ENCODE results near the gene SH3BGR. TPM values are rescaled to one million over a fixed set of nuclear protein-coding genes. Genes with fewer than 3 reads are reported as not detected.
"Not testable (repeated sequence)": the region's sequence is repeated elsewhere in the genome, so short reads cannot be mapped to it uniquely, and the experiment has no call there.

Gene SH3BGR
- polyA plus RNA-seq, 4 donors = 2.6 to 8.7 (median 4.3) TPM

DNA sequence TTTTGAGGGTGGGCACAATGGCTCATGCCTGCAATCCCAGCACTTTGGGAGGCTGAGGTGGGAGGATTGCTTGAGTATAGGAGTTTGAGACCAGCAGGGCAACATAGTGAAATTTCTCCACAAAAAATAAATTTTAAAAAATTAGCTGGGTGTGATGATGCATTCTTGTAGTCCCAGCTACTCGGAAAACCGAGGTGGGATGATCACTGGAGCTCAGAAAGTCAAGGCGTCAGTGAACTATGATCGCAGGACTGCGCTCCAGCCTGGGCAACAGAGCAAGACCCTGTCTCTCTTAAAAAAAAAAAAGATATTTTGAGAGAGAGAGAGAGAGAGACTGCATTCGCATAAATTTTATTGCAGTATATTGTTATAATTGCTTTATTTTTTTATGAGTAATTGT lies 85.1 kb downstream of the SH3BGR start:
- DNase-seq = no peak
- Histone ChIP-seq H3K27me3 (ENCODE audit: control insufficient read depth in 3 of 3, insufficient read depth in 3 of 3, low read length in 3 of 3) (no peaks in the 10 kb centered on the region), H3K36me3 (ENCODE audit: control insufficient read depth in 3 of 3, insufficient read depth in 2 of 3, low read depth in 1 of 3, low read length in 3 of 3) (no peaks in the 10 kb centered on the region), H3K4me1 (ENCODE audit: control insufficient read depth in 3 of 3, insufficient read depth in 2 of 3, low read depth in 1 of 3, low read length in 2 of 3) (peaks cover 0 to 3% (median 0%) of the 10 kb centered on the region in 3 donors), H3K4me3 (ENCODE audit: low read depth in 1 of 3, low read length in 3 of 3) (no peak overlapping the region), H3K9me3 (ENCODE audit: control insufficient read depth in 2 of 2, insufficient read depth in 1 of 2, low read depth in 1 of 2, low read length in 1 of 2) (no peaks in the 10 kb centered on the region), H3K27ac (ENCODE audit: low read depth in 1 of 3, low read length in 2 of 3) (no peak overlapping the region)
- no peak for FAIRE-seq
- WGBS, 3 donors = 71 to 86% (median 79%) methylated on average over 6 of the region's 6 CpGs

DNA sequence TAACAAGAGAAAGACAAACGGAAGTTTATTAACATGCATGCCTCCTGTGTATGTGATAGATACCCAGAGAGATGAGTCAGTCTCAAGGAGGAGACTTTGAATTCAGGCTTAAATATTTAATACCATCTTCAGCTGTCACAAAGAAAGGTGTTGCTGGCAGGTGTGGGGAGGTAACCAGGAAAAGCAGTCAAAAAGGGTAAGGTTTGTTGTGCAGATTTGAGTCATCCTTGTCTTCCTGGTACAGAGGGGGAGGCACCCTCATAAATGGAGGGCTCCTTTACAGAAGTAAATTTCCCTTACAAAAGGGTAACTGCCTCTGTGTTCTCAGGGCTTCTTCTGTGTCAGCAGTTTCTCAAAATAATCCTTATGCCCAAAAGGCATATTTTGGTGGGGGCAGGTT lies 85.8 kb downstream of the SH3BGR start:
- no peaks in the 10 kb centered on the region for H3K27me3 ChIP-seq (ENCODE audit: control insufficient read depth in 3 of 3, insufficient read depth in 3 of 3, low read length in 3 of 3)
- FAIRE-seq = no peak
- no peak overlapping the region for H3K27ac ChIP-seq (ENCODE audit: low read depth in 1 of 3, low read length in 2 of 3)
- WGBS, 3 donors = 3 to 26% (median 3%) methylated on average over 1 of the region's 1 CpG
- H3K36me3 ChIP-seq (ENCODE audit: control insufficient read depth in 3 of 3, insufficient read depth in 2 of 3, low read depth in 1 of 3, low read length in 3 of 3) = no peaks in the 10 kb centered on the region
- H3K4me1 ChIP-seq (ENCODE audit: control insufficient read depth in 3 of 3, insufficient read depth in 2 of 3, low read depth in 1 of 3, low read length in 2 of 3) = peaks cover 0 to 3% (median 0%) of the 10 kb centered on the region in 3 donors
- no peak overlapping the region for H3K4me3 ChIP-seq (ENCODE audit: low read depth in 1 of 3, low read length in 3 of 3)
- no peaks in the 10 kb centered on the region for H3K9me3 ChIP-seq (ENCODE audit: control insufficient read depth in 2 of 2, insufficient read depth in 1 of 2, low read depth in 1 of 2, low read length in 1 of 2)
- DNase-seq = no peak

DNA sequence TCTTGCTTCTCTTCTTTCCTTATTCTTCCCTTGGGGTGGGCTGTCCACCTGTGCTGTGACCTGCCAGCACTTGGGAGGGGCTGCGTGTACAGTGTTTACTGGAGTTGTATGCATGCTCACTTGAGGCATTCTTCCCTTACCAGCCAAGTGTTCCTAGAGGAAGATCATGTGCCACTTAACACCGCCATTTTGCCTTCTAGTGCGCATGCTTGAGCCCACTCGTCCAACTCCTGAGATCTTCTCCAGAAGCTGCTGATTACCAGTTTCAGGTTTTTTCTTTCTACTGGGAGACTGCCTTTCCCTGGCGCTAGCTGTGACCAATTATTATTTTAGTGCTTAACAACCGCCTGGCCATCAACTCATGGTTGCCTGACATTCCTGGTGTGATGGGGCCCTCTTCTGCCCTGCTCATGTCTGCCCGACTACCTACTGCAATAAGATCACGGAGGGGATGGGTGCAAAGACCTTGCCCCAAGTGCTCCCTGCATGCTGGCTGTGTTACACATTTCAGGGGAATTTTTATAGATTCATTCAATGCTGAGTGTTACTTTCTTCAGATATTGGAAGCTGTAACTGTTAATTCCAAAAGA lies 86.8 kb downstream of the SH3BGR start:
- Histone ChIP-seq H3K27ac (ENCODE audit: low read depth in 1 of 3, low read length in 2 of 3) (no peak overlapping the region), H3K4me3 (ENCODE audit: low read depth in 1 of 3, low read length in 3 of 3) (no peak overlapping the region), H3K9me3 (ENCODE audit: control insufficient read depth in 2 of 2, insufficient read depth in 1 of 2, low read depth in 1 of 2, low read length in 1 of 2) (no peaks in the 10 kb centered on the region), H3K36me3 (ENCODE audit: control insufficient read depth in 3 of 3, insufficient read depth in 2 of 3, low read depth in 1 of 3, low read length in 3 of 3) (no peaks in the 10 kb centered on the region), H3K27me3 (ENCODE audit: control insufficient read depth in 3 of 3, insufficient read depth in 3 of 3, low read length in 3 of 3) (no peaks in the 10 kb centered on the region), H3K4me1 (ENCODE audit: control insufficient read depth in 3 of 3, insufficient read depth in 2 of 3, low read depth in 1 of 3, low read length in 2 of 3) (peaks cover 0 to 3% (median 0%) of the 10 kb centered on the region in 3 donors)
- 89 to 91% (median 91%) methylated on average over 8 of the region's 8 CpGs for WGBS, 3 donors
- FAIRE-seq (no peak), DNase-seq (peak in 1 of 2 donors; percentile 43)

DNA sequence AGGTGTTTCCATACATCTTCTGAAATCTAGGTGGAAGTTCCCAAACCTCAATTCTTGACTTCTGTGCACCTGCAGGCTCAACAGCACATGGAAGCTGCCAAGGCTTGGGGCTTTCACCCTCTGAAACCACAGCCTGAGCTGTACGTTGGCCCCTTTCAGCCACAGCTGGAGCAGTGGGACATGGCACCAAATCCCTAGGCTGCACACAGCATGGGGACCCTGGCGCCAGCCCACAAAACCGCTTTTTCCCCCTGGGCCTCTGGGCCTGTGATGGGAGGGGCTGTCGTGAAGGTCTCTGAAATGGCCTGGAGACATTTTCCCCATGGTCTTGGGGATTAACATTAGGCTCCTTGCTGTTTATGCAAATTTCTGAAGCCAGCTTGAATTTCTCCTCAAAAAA lies 88.6 kb downstream of the SH3BGR start:
- H3K4me1 ChIP-seq (ENCODE audit: control insufficient read depth in 3 of 3, insufficient read depth in 2 of 3, low read depth in 1 of 3, low read length in 2 of 3); FAIRE-seq; H3K27ac ChIP-seq (ENCODE audit: low read depth in 1 of 3, low read length in 2 of 3); H3K36me3 ChIP-seq (ENCODE audit: control insufficient read depth in 3 of 3, insufficient read depth in 2 of 3, low read depth in 1 of 3, low read length in 3 of 3); H3K9me3 ChIP-seq (ENCODE audit: control insufficient read depth in 2 of 2, insufficient read depth in 1 of 2, low read depth in 1 of 2, low read length in 1 of 2); DNase-seq; H3K4me3 ChIP-seq (ENCODE audit: low read depth in 1 of 3, low read length in 3 of 3); H3K27me3 ChIP-seq (ENCODE audit: control insufficient read depth in 3 of 3, insufficient read depth in 3 of 3, low read length in 3 of 3): not testable (repeated sequence)
- 82 to 96% (median 84%) methylated on average over 4 of the region's 4 CpGs for WGBS, 3 donors

DNA sequence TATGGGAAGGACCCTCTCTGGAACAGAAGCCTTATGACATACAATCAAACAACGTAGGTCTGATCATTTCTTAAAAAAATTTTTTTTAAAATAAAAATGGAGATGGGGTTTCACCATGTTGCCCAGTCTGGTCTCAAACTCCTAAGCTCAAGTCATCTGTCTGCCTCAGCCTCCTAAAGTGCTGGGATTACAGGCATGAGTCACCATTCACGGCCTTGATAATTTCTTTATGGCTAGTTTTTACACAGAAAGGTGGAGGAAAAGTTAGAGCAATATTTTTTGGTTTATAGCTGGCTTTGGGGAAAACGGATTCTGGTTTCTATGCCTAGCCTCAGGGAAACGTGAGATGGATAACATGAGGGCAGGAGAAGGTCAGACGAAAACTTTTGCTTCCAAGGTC lies 91.0 kb downstream of the SH3BGR start:
- DNase-seq = no peak
- Histone ChIP-seq H3K4me3 (ENCODE audit: low read depth in 1 of 3, low read length in 3 of 3) (no peak overlapping the region), H3K36me3 (ENCODE audit: control insufficient read depth in 3 of 3, insufficient read depth in 2 of 3, low read depth in 1 of 3, low read length in 3 of 3) (no peaks in the 10 kb centered on the region), H3K4me1 (ENCODE audit: control insufficient read depth in 3 of 3, insufficient read depth in 2 of 3, low read depth in 1 of 3, low read length in 2 of 3) (peaks cover 0 to 3% (median 0%) of the 10 kb centered on the region in 3 donors), H3K27me3 (ENCODE audit: control insufficient read depth in 3 of 3, insufficient read depth in 3 of 3, low read length in 3 of 3) (no peaks in the 10 kb centered on the region), H3K27ac (ENCODE audit: low read depth in 1 of 3, low read length in 2 of 3) (no peak overlapping the region), H3K9me3 (ENCODE audit: control insufficient read depth in 2 of 2, insufficient read depth in 1 of 2, low read depth in 1 of 2, low read length in 1 of 2) (no peaks in the 10 kb centered on the region)
- FAIRE-seq = no peak
- WGBS, 3 donors = 66 to 68% (median 67%) methylated on average over 5 of the region's 5 CpGs

DNA sequence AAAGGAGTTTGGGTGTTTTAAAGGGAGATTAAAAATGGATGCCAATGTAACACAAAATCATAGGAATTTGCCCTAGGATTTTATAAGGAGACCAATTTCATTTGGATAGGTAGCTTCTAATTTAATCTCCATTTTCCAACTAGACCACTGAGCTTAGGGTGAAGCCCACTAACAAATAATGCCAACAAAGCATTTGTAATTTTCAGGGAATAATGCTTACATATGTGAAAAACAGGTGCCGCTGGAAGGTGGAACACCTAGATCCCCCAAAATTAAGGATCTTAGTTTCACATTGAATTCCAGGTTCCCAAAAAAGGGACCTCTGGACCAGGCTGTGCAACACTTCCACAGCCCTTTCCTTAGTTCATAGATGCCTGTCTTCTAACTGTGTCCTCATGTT lies 94.8 kb downstream of the SH3BGR start:
- DNase-seq (no peak), FAIRE-seq (no peak)
- H3K27me3 ChIP-seq (ENCODE audit: control insufficient read depth in 3 of 3, insufficient read depth in 3 of 3, low read length in 3 of 3) = peaks cover 0 to under 1% (median 0%) of the 10 kb centered on the region in 3 donors
- WGBS, 3 donors = 92 to 98% (median 96%) methylated on average over 1 of the region's 1 CpG
- peaks cover 0 to under 1% of the 10 kb centered on the region in 2 donors for H3K9me3 ChIP-seq (ENCODE audit: control insufficient read depth in 2 of 2, insufficient read depth in 1 of 2, low read depth in 1 of 2, low read length in 1 of 2)
- H3K36me3 ChIP-seq (ENCODE audit: control insufficient read depth in 3 of 3, insufficient read depth in 2 of 3, low read depth in 1 of 3, low read length in 3 of 3) = no peaks in the 10 kb centered on the region
- H3K27ac ChIP-seq (ENCODE audit: low read depth in 1 of 3, low read length in 2 of 3) = no peak overlapping the region
- no peaks in the 10 kb centered on the region for H3K4me1 ChIP-seq (ENCODE audit: control insufficient read depth in 3 of 3, insufficient read depth in 2 of 3, low read depth in 1 of 3, low read length in 2 of 3)
- H3K4me3 ChIP-seq (ENCODE audit: low read depth in 1 of 3, low read length in 3 of 3) = no peak overlapping the region

DNA sequence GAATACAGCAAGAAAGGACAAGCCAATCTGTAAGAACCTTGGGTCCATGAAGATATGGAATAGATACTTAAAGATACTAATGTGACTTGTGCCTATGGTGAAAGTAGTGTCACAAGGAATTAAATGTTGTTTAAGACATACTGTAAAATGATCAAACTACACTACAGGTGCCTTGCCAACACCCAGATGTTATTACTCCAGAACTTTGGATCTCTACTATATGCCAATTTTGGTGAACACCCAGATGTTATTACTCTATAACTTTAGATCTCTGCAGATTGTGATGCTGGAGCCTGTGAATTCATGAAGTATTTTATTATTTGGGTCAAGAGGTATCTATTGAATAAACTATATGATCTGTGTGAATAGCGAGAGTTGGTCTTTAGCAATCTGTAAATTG lies 101.1 kb downstream of the SH3BGR start:
- H3K4me3 ChIP-seq (ENCODE audit: low read depth in 1 of 3, low read length in 3 of 3) = no peak overlapping the region
- FAIRE-seq (no peak), DNase-seq (no peak)
- H3K27me3 ChIP-seq (ENCODE audit: control insufficient read depth in 3 of 3, insufficient read depth in 3 of 3, low read length in 3 of 3) = peaks cover 0 to 2% (median 0%) of the 10 kb centered on the region in 3 donors
- no peaks in the 10 kb centered on the region for H3K4me1 ChIP-seq (ENCODE audit: control insufficient read depth in 3 of 3, insufficient read depth in 2 of 3, low read depth in 1 of 3, low read length in 2 of 3)
- H3K27ac ChIP-seq (ENCODE audit: low read depth in 1 of 3, low read length in 2 of 3) = no peak overlapping the region
- WGBS, 3 donors = 27 to 67% (median 64%) methylated on average over 1 of the region's 1 CpG
- peaks cover 0 to 5% of the 10 kb centered on the region in 2 donors for H3K9me3 ChIP-seq (ENCODE audit: control insufficient read depth in 2 of 2, insufficient read depth in 1 of 2, low read depth in 1 of 2, low read length in 1 of 2)
- no peaks in the 10 kb centered on the region for H3K36me3 ChIP-seq (ENCODE audit: control insufficient read depth in 3 of 3, insufficient read depth in 2 of 3, low read depth in 1 of 3, low read length in 3 of 3)

DNA sequence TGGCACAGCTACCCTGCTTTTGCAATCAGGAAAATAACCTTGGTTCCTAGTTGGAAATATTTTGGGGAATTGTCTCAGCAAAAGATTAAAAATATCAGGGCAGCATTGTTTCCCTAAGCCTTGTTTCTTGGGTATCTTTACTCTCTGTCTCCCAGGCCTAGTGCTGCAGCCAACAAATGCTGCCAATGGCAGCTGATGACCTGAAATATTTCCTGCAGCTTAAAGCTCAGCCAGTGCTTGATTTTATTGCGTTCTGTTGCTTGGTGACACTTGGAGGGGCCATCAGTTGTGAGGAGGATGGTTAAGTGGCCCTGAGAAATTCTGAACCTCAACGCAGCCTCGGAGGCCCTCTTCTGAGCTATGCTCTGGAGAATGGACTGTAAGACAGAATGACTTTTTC lies 101.6 kb downstream of the SH3BGR start:
- DNase-seq (no peak), FAIRE-seq (no peak)
- H3K4me1 ChIP-seq (ENCODE audit: control insufficient read depth in 3 of 3, insufficient read depth in 2 of 3, low read depth in 1 of 3, low read length in 2 of 3) = no peaks in the 10 kb centered on the region
- H3K4me3 ChIP-seq (ENCODE audit: low read depth in 1 of 3, low read length in 3 of 3) = no peak overlapping the region
- peaks cover 0 to 2% (median 0%) of the 10 kb centered on the region in 3 donors for H3K27me3 ChIP-seq (ENCODE audit: control insufficient read depth in 3 of 3, insufficient read depth in 3 of 3, low read length in 3 of 3)
- peaks cover 0 to 5% of the 10 kb centered on the region in 2 donors for H3K9me3 ChIP-seq (ENCODE audit: control insufficient read depth in 2 of 2, insufficient read depth in 1 of 2, low read depth in 1 of 2, low read length in 1 of 2)
- no peaks in the 10 kb centered on the region for H3K36me3 ChIP-seq (ENCODE audit: control insufficient read depth in 3 of 3, insufficient read depth in 2 of 3, low read depth in 1 of 3, low read length in 3 of 3)
- H3K27ac ChIP-seq (ENCODE audit: low read depth in 1 of 3, low read length in 2 of 3) = no peak overlapping the region
- WGBS, 3 donors = 57 to 88% (median 70%) methylated on average over 3 of the region's 3 CpGs
